GM12892 (cell line): ENCODE data around the gene CLEC18A.
"Not testable (repeated sequence)": the region's sequence is repeated elsewhere in the genome, so short reads cannot be mapped to it uniquely, and the experiment has no call there.

Source experiments
- POLR2A ChIP-seq: IDR thresholded peaks from 2 replicates; pipeline ENCODE4 v1.6.1; 2011; ENCODE audit warnings: low read depth, low read length, control low read depth
- POLR2AphosphoS5 ChIP-seq: IDR thresholded peaks from 2 replicates; pipeline ENCODE4 v1.6.1; 2011; ENCODE audit warnings: low read depth, low read length, control low read depth
- TAF1 ChIP-seq: IDR thresholded peaks from 2 replicates; pipeline ENCODE4 v1.6.1; 2011; ENCODE audit warnings: low read depth, mild to moderate bottlenecking, control low read depth, low read length, borderline replicate concordance

GRCh38 chr16:69964960-69965660 lies 14.0 kb downstream of the CLEC18A start:
- TF ChIP-seq TAF1, POLR2A, POLR2AphosphoS5: not testable (repeated sequence)
